G401 (cell line): ENCODE data around the gene DDAH1. TPM values are rescaled to one million over a fixed set of nuclear protein-coding genes. Genes with fewer than 3 reads are reported as not detected.
A peak's percentile ranks its signal among the peaks of the same experiment; 100 is the strongest.

ENCODE experiments used
- DNase-seq: peaks from one replicate; pipeline ENCODE4 v3.0.0-alpha.2; 2015; ENCODE audit warnings: low spot score
- in situ Hi-C: cut with HindIII; loops from 2 replicates; pipeline ENCODE4 v1.10.0; 2016; ENCODE audit warnings: low sequenced_read_pairs, mixed read lengths
- total RNA-seq: library from RNA; depleted of rRNA; stranded (reverse); fragments of >200 nt; shearing (Covaris generic); gene quantifications from 2 replicates; pipeline ENCODE4 v1.2.3, GENCODE V29; 2014

Gene DDAH1
- total RNA-seq, 1 experiment from 2014 or later: 38.1 TPM

DNA sequence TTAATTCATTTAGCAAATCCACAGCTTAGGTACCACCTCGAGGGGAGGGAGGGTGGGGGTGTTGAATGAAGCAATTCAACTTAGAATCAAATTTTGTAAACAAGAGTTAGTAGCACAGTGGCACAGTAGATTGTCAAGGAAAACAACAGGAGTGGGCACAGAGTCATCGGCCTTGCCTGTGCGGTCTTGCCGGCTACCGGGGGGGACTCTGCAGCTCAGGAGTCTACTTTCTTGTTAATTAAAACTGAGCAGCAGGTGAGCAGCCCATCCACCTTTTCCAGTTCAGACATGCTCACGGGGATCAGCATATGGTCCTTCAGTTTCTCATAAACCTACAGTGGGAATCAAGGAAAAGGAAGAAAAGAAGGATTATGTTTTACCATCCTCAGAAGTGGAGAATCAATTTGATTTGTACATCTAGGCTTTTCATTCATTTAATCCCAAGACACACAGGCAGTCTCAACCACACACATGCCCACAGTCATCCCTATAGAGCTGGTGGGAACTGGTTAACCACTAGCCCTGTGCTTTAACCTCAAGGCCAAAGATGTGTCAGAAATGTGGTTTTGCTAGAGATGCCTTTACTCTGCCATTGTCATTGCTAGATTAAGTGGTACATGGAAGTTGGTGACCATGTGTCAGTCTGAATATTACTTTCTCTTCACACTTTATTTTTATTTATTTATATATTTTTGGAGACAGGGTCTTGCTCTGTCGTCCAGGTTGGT is 143.6 kb downstream of the DDAH1 start:
- in situ Hi-C loops: loop anchor here (10.0 to 25.0 kb wide), 2 partner anchors 363 to 566 kb away; no protein-coding TSS in a partner anchor
- peak; percentile 25 for DNase-seq

- in situ Hi-C loops: loop anchor here (10.0 to 25.0 kb wide), 2 partner anchors 364 to 567 kb away; no protein-coding TSS in a partner anchor
- DNase-seq: no peak
Measured at GRCh38 chr1:85320371-85321131, 144.4 kb downstream of the DDAH1 start.

DNA sequence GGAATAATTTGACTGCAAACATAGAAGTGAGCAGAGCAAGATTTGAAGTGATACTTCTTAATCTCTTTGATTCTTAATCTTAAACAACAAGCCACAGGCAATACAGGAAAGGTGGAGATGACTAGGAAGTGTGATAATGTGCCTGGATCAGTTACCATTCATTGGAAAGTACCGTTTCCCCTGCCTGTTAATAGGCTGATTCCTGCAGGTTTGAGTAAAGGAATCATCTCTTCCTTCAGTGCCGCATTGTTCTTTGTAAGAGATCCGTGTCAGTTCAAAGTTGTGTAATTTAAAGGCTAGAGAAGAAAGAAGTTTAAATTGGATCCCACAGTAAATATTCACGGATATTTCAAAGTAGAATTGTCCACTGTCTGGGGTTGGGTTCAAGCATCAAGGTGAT is 145.0 kb downstream of the DDAH1 start:
- in situ Hi-C loops: loop anchor here (10.0 to 25.0 kb wide), 2 partner anchors 365 to 567 kb away; no protein-coding TSS in a partner anchor
- no peak for DNase-seq

DNA sequence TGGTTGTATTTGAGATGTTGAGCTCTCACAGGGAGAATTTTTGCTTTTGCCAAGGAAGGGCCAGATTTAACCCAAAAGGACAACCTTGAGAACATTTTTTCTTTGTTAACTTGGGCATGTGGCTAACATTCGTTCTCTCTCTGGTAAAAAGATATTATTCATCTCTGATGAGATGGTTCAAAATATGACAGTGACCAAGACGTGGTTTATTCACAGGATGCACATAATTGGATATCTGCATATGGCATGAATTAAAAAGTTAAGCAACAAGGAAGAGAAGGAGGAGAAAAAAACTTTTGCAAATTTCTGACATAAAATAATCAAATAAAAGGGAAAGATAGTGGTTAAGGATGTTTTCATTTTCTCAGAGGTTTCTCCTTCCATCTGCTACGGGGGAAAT is 145.5 kb downstream of the DDAH1 start:
- in situ Hi-C loops: loop anchor here (25.0 kb wide), 1 partner anchor 568 kb away; no protein-coding TSS in a partner anchor

DNA sequence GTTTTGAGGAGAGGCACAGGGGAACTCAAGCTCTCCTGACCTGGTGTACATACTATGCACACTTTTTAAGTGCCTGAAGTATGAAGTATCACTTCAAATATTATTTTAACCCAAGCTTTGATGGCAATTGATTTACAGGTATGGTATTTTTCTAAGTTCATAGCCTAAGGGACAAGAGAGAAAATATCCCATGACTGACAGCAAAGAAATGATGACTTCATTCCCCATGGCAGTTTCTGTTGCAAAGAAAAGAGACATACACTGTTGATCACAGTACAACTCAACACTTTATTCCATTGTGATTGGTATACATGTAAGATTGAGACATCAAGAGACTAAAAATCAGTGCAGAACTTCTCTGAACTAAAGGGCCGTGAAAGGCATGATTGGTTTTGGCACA is 146.7 kb downstream of the DDAH1 start:
- in situ Hi-C loops: loop anchor here (25.0 kb wide), 1 partner anchor 569 kb away; no protein-coding TSS in a partner anchor

More for the DNA sequence above, 145.5 kb downstream of the DDAH1 start:
- DNase-seq: no peak

GRCh38 chr1:85317560-85317959 is 147.4 kb downstream of the DDAH1 start:
- DNase-seq: peak; percentile 19
- in situ Hi-C loops: loop anchor here (25.0 kb wide), 1 partner anchor 570 kb away; no protein-coding TSS in a partner anchor

More for the DNA sequence above, 146.7 kb downstream of the DDAH1 start:
- DNase-seq: no peak

- peak; percentile 18 for DNase-seq
- in situ Hi-C loops: loop anchor here (25.0 kb wide), 1 partner anchor 571 kb away; no protein-coding TSS in a partner anchor
Measured at GRCh38 chr1:85316321-85316720, 148.6 kb downstream of the DDAH1 start.

DNA sequence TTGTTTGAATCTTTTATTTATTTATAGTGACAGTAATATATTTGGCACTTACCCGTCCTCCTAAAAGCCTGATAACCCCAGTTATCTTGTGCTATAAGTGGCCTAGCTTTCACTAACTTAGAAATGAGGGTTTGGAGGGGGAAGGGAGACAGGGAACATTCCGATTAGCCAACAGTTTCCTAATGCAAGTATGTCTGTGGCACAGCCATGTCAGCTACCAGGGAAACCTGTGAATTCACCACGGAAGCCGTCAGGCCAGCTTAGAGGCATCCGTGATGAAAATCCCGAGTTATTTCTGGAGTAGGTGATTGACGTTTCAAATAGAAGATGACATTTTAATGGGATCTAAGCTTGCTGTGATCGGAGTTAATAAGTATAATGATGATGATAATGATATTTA is 149.2 kb downstream of the DDAH1 start:
- no peak for DNase-seq
- in situ Hi-C loops: loop anchor here (25.0 kb wide), 1 partner anchor 572 kb away; no protein-coding TSS in a partner anchor

DNA sequence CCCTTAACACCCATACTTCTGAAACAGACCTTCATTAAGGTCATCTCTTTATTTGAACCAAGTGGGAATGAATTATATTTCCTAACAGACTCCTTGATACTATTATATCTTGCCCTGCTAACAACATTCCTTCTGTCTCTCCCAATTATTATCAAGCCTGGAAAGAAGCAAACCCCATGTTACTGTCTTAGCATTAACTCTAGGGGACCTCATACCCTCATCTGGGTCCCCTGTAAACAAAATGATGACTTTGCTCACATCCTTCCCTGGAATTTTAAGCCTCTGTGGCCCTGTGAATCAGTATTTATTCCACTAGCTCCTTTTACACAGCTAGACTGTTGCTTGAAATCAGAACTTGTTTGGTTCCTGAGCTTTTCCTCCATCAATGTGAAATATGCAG is 150.2 kb downstream of the DDAH1 start:
- in situ Hi-C loops: loop anchor here (25.0 kb wide), 1 partner anchor 573 kb away; no protein-coding TSS in a partner anchor

GRCh38 chr1:85313888-85314696 is 150.9 kb downstream of the DDAH1 start:
- in situ Hi-C loops: loop anchor here (25.0 kb wide), 1 partner anchor 573 kb away; no protein-coding TSS in a partner anchor

More for the DNA sequence above, 150.2 kb downstream of the DDAH1 start:
- DNase-seq: no peak

DNA sequence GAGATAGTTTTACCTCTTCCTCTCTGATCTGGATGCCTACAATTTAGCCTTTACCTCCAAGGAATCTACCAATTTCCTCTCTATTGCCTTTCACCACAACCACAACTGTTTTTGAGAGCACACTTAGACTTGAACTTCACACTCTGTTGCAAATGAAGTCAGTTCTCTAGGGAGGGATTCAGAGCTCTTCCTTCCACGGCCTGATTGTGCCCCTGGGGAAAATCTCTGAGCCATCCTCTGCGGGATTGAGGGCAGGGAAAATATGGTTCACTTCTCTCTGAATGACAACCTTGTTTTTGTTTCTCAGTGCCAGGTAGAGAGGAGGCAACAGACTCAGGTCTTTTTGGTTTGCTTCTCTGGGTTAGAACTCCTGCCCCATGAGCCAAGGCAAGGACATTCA is 153.1 kb downstream of the DDAH1 start:
- DNase-seq: no peak
- in situ Hi-C loops: loop anchor here (25.0 kb wide), 1 partner anchor 575 kb away; no protein-coding TSS in a partner anchor

More at GRCh38 chr1:85313888-85314696, 150.9 kb downstream of the DDAH1 start:
- no peak for DNase-seq

DNA sequence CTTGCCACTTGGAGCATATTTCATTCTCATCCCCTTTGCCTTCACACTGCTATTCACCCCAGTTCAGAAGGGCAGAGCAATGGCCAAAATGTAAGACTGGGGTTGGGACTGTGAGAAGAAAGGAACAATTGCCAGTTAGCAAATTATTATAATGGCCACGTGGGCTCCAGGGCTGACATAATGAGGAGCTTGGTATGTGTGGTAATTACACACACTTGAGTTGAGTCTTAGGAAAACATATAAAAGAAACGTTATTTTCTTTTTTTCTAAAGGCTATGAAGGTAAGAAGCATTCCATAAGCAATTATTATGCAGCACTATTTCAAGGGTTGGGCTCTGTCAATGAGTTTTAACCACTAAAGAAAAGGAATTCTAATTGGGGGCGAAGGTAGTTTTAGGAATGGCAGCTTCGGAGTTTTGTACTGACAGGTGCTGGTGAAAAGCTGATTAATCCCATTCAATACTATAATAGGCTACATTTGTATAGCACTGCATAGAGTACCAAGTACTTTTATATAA is 156.1 kb downstream of the DDAH1 start:
- no peak for DNase-seq
- in situ Hi-C loops: loop anchor here (25.0 kb wide), 1 partner anchor 578 kb away; no protein-coding TSS in a partner anchor

DNA sequence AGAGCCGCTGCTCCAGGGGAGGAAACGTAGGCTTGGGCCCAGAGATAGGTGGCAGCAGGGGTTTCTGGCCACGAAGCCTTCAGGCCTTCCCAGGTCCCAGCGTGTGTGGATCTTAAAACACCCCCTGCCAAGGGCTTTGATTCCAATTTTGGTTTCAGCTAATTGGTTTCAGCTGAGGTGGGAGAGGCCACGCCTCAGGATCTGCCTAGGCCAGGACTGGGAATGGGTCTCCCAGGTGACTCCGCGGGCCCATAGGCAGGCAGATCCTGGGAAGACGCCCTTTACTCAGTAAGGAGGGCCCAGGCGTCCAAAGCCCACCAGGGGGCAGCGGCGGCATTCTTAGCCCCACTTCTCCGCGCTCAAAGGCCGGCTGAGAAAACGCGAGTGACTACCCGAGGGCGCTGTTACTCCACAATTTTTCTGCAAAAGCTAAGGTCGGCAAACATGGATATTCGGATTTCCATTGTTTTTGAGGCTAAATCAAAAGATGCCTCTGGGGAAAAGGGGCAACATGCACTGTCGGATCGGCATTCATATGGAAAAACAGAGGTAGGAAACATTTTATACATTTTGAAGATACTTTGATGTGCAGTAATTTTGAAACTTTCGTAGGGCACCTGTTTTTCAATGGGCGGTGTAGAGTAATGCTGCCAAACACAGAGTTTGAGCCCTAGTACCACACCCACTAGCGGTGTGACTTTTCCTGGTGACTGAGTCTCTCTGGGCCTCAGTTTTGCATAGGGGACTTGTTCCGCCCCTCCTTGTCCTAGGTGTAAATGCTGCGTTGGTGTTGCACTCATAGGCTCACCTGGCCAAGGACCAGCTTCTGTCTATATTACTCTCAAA is 156.7 kb downstream of the DDAH1 start:
- DNase-seq: peak; percentile 84
- in situ Hi-C loops: loop anchor here (25.0 kb wide), 1 partner anchor 579 kb away; no protein-coding TSS in a partner anchor

- no peak for DNase-seq
- in situ Hi-C loops: loop anchor here (25.0 kb wide), 1 partner anchor 581 kb away; no protein-coding TSS in a partner anchor
Measured at GRCh38 chr1:85306236-85306635, 158.7 kb downstream of the DDAH1 start.

DNA sequence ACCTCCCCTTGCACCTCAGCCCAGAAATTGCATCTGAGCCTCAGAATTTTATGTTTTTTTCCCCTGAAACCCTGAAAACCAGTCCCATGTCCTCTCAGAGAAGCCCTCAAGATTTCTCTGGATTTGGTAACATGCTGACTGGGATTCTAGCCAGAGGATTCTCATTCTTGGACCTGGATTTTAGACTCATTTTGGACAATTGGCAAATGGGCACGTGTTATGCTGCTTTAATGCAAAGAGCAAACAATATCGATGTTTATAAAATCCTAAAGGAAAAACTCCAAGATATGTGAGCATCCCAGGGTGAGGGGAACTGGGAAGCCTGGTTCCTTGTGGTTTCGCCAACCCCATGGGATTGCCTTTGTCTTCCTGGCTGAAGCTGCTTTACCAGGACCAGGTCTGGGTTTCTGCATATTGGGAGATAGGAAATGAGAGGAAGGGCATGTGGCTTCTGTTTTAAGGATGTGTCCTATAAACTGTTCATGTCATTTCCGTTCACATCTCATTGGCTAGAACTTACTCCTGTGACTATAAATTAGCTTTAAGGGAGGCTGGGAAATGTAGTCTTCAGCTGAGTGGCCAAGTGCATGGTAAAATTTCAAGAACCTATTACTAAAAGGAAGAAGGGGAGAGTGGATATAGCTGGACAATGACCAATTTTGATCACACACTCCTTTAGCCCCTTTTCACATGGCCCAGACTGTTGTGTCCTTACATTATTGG is 161.4 kb downstream of the DDAH1 start:
- in situ Hi-C loops: loop anchor here (25.0 kb wide), 1 partner anchor 584 kb away; no protein-coding TSS in a partner anchor
- no peak for DNase-seq

- in situ Hi-C loops: loop anchor here (25.0 kb wide), 1 partner anchor 587 kb away; no protein-coding TSS in a partner anchor
- no peak for DNase-seq
Measured at GRCh38 chr1:85300140-85300539, 164.8 kb downstream of the DDAH1 start.
